ENCODE data around the gene ZSWIM6.

The ZSWIM6 gene

DNA sequence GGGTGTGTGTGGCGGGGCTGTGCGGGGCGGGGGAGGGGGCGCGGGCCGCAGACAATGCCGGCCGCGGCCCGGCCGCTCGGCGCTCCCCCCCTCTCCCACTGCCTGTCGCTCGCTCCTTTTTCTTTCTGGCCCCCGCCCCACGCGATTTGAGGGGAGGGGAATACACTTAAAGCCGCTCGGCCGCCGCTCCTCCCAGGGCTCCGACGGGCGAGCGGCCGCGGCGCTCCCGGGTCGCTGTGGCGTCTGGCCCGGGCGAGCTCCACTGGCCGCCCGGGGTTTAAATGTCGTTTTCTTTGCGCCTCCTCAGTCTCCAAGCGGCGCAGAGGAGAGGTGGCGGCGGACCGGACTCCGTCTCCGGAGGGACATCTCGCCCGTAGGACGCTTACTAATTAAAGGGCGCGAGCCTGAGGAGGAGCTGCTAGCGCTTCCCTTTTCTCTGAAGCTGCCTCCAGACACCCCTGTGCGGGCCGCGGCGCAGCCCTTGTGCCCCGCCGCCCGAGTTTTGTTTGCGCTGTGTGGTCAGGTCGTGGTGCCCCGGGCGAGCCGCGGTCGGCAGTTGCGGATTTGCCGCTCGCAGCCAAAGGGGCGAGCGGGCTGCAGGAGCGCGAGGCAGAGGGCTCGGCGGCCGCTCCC is 1.4 kb downstream of the ZSWIM6 start:
- no peak for DNase-seq

DNA sequence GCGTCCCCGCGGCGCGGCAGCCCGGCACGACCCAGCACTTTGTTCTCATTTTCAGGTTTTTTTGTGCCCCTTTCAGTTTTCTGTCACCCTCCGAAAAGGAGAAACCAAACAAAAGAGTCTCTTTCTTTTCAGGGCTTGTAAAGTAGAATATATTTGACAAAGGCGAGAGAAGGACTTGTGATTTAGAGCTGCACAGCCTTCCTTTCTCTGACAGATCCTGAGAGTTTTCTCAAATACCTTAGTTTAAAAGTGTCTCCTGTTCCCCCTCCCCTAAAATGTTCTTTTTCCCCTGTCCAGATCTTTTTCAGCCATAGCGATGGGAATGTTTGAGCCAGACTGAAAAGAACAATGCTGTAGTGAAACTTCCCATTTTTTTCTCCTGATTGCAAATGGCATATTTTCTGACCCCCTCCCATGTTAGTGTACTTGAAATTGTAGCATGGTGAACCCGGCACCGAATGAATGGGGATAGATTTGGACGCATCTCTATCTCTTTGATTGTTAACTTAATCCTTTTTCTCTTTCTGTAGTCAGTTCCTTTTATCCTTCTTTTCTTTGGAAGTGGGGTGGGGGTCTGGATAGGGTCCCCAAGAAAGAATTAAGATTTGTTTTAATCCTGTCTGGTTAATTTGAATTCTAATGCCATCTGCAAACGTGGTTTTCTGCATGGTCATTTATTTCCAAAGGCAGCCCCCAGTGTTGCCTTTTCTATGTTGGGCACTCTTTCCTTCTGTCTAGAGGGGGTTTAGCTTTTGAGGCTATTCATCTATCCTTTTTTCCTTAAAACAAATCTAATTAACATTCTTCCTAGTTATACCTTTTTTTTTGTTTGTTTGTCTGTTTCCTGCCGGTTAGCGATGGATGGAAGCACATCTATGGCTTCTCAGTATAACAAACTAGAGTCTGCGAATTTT is 2.2 kb downstream of the ZSWIM6 start:
- no peak for DNase-seq

- DNase-seq, result no peak
Measured at GRCh38 chr5:61334868-61335615, 3.0 kb downstream of the ZSWIM6 start.

DNA sequence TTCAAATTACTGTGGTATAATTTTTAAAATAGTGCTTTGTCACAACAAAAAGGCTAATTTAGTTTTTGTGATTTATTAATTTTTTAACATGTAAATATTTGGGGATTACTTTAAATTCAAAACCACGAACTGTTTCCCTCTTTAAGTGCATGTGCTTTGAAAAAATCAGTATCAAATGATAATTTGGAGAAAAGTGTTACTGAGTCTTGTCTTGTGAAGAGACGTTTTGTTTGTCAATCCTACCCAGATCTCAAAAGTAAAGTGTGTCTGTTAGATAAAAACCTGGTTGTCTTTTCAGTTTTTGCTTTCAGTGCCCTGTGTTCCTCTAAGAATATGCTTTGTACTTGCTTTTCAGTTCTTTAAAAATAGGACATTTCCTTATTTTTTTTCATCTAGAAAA is 7.7 kb downstream of the ZSWIM6 start:
- DNase-seq, result no peak

DNA sequence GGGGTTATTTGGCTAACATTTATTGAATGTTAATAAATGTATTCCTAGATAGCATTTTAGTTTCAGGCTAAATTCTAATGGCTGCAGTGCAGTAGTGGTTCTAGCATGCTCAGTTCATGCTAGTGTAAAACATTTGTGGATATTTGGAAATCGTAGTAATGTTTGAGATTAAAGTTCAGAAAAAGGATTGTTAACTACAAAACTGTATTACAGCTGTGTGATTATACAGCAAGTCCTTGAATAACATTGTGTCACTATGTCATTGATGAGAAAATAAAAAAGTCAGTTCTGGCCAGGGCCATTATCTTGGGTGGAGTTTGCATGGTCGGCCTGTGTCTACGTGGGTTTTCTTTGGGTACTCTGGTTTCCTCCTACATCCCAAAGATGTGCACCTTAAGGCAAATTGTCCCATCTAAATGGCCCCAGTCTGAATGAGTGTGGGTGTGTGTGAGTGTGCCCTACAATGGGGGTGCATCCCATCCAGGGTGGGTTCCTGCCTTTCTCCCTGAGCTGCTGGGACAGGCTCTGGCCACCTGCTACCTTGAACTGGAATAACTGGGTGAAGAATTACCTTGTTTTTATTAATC is 8.8 kb downstream of the ZSWIM6 start:
- no peak for DNase-seq

DNA sequence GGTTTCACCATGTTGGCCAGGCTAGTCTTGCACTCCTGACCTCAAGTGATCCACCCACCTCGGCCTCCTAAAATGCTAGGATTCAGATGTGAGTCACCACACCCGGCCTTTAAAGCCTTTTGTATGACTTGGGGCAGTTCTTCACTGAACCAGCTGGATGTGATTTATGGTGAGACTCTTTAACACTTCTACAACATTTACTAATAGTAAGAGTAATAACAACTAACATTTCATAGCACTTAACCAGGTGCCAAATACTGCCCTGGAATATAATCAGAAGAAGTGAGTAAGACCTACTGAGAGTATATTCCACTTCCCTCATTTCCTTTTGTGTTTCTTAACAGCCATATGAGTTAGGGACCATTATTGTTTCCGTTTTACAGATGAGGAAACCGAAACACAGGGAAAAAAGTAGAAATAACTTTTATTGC is 10.0 kb downstream of the ZSWIM6 start:
- no peak for DNase-seq

DNA sequence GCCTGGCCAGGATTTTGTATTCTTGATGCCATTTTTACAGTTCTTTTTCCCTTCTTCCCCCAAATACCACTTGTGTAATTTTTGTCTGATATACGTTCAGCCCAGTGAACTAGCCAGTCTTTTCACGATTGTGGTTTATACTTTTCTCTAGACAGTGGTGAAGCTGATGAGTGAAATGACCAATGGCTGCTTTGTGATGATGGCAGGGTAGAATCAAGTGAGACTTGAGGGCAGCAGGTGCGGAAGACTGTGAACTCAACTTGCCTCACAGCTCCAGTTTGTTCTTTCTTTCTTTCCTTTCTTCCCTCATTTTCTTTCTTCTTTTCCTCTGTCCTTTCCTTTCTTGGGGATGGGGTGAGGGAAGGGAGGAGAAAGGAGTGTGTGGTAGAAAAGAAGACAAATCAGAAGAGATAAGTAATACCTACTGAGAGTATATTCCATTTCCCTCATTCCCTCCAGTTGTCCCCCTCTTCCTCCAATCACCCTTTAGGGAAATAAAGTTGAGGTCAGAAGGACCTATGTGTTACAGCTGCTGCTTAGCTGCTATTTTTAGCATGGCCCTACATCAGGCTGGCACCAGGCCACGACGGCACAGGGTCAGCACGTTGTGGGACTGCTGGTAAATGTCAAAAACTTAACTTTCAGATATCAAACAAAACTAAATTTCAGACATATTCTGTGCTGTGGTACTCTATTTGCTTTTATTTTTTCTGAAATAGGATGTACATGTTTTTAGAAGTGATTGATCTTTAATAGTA is 12.3 kb downstream of the ZSWIM6 start:
- DNase-seq, result no peak

- DNase-seq, result no peak
Measured at GRCh38 chr5:61346511-61346910, 14.5 kb downstream of the ZSWIM6 start.

DNA sequence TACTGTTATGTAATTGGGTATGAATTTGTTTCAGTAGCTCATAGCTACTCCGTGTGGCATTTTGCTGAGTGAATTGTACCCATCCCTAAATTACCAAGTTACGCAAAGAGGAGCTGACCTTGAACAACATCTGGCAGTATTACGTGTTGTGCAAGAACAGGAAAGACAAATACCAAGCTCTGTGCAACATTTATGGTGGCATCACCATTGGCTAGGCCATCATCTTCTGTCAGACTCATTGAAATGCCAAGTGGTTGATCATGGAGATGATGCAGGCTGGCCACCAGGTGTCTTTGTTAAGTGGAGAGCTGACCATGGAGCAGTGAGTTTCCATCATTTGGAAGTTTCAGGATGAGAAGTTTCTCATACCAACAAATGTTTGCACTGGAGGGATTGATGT is 15.0 kb downstream of the ZSWIM6 start:
- DNase-seq, result no peak

- DNase-seq, result no peak
Measured at GRCh38 chr5:61348447-61348846, 16.4 kb downstream of the ZSWIM6 start.

DNA sequence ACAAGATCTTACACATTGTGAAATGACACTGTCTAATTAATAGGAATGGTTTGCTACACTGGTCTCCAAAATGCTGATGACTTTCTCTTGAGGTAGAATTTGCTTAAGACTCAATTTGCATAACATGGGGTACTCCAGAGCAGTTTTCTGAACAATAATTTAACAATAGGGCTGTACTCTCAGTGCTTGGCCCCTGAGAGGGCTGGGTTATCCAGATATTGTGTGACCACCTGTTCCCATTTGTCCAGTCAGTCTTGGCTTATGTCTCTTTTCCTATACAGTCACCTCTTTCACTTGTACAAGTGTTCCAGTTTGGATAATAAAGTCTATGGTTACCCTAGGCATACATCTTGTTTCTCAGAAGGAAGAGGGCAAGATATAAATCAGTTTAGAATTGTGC is 17.9 kb downstream of the ZSWIM6 start:
- DNase-seq, result no peak

GRCh38 chr5:61350535-61350934 is 18.5 kb downstream of the ZSWIM6 start:
- no peak for DNase-seq

- DNase-seq, result no peak
Measured at GRCh38 chr5:61351733-61352132, 19.7 kb downstream of the ZSWIM6 start.

- DNase-seq, result no peak
Measured at GRCh38 chr5:61352180-61352579, 20.1 kb downstream of the ZSWIM6 start.

DNA sequence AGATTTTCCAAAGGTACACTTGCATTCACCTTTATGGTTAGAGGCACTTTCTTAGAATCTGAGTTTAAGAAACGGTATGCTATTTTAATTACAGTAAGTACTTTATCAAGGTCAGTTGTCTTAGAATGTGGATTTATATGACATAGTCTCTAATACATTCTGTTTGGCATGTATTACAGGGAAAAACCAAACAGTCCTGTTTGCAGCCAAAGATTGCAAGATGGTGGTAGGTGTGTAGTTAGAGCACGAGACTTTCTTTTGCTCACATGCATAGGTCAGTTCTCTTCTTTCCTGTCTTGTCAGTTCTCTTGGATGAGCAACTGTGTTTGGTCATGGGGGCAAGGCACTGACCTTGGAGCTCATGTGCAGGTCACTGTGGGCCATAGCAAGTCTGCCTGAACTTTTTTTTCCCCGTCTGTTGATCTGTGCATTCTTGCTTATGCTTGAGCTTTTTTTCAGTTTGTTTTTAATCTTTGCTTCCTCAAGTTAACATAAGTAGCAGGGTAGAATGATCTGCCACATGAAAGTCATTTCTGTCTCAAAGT is 20.6 kb downstream of the ZSWIM6 start:
- no peak for DNase-seq

GRCh38 chr5:61353293-61353692 is 21.2 kb downstream of the ZSWIM6 start:
- no peak for DNase-seq

GRCh38 chr5:61354199-61354598 is 22.1 kb downstream of the ZSWIM6 start:
- DNase-seq, result no peak

DNA sequence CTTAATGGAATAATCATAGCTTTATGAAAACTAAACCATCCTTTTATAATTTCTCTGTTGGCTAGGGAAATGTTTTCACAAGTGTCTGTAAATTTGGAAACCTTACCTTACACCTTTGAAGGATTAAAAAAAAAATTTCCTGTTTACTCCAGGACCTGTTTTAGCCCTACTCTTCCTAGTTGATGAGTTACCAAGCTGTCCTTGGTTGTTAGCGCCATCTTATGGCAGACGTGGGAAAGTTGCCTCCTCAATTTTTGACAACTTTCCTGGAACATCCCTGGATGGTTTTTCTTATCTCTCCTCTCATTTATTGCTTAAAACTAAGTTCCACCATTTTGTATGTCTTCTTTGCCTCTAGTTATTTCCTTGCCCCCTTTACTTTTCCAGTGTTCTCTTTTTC is 25.7 kb downstream of the ZSWIM6 start:
- no peak for DNase-seq

- DNase-seq, result no peak
Measured at GRCh38 chr5:61362796-61363368, 30.8 kb downstream of the ZSWIM6 start.

- no peak for DNase-seq
Measured at GRCh38 chr5:61363401-61364114, 31.5 kb downstream of the ZSWIM6 start.

Data from GDM1 (cell line).